Measurements from ENCODE around the gene DNLZ. TPM values are rescaled to one million over a fixed set of nuclear protein-coding genes. Genes with fewer than 3 reads are reported as not detected.

Gene DNLZ
- total RNA-seq, 1 experiment from 2014 or later = 22.5 TPM

DNA sequence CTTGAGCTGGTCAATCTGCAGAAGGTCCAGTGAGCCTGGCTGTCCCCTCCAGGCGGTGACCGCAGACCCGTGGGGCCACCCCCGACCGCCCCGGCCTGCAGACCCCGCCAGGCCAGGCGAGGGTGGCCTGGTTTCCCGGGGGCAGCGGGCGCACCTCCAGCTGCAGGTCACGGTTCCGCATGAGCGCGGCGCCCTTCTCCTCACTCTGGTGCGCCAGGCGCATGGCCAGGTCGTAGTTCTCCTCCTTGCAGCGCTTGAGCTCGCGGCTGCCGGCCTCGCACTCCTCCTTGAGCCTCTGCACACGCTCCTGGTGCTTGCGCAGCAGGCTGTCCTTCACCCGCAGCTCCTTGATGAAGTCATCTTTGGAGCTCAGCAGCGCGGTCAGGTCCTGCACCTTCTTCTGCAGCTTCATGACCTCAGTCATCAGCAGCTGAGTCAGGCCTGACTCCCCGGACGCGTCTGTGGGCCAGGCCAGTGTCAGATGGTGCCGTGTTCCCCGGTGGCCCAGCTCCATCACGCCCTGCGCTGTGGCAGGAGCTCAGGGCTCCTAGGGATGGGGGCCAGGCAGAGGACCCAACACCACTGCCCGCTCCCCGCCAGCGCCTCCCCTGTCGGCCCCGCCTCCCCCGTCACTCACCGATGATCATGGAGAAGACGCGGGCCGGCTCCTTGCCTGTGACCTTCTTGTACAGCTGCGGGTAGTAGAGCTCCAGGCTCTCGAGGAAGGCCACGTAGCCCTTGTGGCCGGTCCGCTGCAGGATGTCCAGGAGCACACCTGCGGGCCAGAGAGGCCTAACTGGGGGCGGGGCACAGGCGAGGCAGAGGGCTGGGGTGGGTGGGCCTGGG is 7.4 kb upstream of the DNLZ start:
- Mint-ChIP-seq H3K27me3 (ENCODE audit: unreplicated experiment) (no peaks in the 10 kb centered on the region), H3K27ac (ENCODE audit: unreplicated experiment) (no peak overlapping the region), H3K36me3 (ENCODE audit: insufficient read depth, unreplicated experiment) (peaks cover 11% of the 10 kb centered on the region), H3K9me3 (ENCODE audit: low read depth, unreplicated experiment) (no peaks in the 10 kb centered on the region), H3K4me1 (ENCODE audit: low read depth, unreplicated experiment) (no peaks in the 10 kb centered on the region), H3K4me3 (ENCODE audit: low read depth, unreplicated experiment) (no peak overlapping the region)
- DNase-seq = no peak
- BruUV-seq (replicated peaks) = no TSS peak
- intact Hi-C loops (cut with micrococcal nuclease; ENCODE audit: unreplicated experiment) = no loop called here
- CTCF ChIA-PET = no interaction called here
- TF ChIP-seq, protein P1, sequence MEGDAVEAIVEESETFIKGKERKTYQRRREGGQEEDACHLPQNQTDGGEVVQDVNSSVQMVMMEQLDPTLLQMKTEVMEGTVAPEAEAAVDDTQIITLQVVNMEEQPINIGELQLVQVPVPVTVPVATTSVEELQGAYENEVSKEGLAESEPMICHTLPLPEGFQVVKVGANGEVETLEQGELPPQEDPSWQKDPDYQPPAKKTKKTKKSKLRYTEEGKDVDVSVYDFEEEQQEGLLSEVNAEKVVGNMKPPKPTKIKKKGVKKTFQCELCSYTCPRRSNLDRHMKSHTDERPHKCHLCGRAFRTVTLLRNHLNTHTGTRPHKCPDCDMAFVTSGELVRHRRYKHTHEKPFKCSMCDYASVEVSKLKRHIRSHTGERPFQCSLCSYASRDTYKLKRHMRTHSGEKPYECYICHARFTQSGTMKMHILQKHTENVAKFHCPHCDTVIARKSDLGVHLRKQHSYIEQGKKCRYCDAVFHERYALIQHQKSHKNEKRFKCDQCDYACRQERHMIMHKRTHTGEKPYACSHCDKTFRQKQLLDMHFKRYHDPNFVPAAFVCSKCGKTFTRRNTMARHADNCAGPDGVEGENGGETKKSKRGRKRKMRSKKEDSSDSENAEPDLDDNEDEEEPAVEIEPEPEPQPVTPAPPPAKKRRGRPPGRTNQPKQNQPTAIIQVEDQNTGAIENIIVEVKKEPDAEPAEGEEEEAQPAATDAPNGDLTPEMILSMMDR (IDR thresholded peaks at IDR 0.05; ENCODE audit: unreplicated experiment) = no peak

DNA sequence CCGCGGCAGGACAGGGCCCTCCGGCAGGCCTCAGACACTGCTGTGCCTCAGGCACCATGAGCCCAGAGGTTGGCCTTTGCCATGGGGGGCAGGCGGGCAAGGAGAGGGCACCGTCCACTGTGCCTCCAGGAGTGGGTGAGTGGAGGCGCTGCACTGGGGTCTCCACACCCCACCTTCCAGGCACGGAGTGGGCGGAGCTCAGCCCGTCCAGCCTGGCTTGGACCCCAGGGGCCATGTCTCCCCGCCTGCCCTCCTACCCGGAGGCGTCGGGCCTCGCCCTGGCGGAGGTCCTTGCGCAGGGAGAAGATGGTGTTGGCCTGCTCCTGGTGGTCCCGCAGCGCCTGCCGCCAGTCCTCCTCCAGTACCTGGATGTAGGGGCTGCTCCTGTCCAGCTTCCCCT is 6.5 kb upstream of the DNLZ start:
- no peak for DNase-seq
- H3K9me3 Mint-ChIP-seq (ENCODE audit: low read depth, unreplicated experiment) = no peaks in the 10 kb centered on the region
- no peak overlapping the region for H3K27ac Mint-ChIP-seq (ENCODE audit: unreplicated experiment)
- no TSS peak for BruUV-seq (replicated peaks)
- peaks cover 11% of the 10 kb centered on the region for H3K36me3 Mint-ChIP-seq (ENCODE audit: insufficient read depth, unreplicated experiment)
- intact Hi-C loops (cut with micrococcal nuclease; ENCODE audit: unreplicated experiment) = no loop called here
- TF ChIP-seq, protein P1 (IDR thresholded peaks at IDR 0.05; ENCODE audit: unreplicated experiment) = no peak
- no peaks in the 10 kb centered on the region for H3K4me1 Mint-ChIP-seq (ENCODE audit: low read depth, unreplicated experiment)
- CTCF ChIA-PET = no interaction called here
- H3K4me3 Mint-ChIP-seq (ENCODE audit: low read depth, unreplicated experiment) = no peak overlapping the region
- H3K27me3 Mint-ChIP-seq (ENCODE audit: unreplicated experiment) = no peaks in the 10 kb centered on the region

DNA sequence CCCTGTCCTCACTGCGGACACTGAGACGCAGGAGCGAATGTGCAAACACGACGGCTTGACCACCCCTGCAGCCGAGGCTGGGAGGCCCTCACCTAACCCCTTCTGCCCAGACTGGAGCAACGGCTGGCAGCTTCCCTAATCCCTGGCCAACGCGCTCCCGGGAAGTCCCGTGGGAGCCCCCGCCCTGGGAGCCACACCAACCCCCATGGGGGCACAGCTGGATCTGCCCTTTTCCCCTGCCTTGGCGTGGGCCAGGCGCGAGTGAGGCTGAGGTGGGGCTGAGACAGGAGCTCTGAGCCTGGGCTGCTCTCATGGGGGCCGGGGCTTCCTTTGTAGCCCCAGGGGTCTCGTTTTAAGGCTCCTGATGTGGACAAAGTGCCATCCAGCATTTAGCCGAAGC is 4.6 kb upstream of the DNLZ start:
- Mint-ChIP-seq H3K9me3 (ENCODE audit: low read depth, unreplicated experiment) (no peaks in the 10 kb centered on the region), H3K36me3 (ENCODE audit: insufficient read depth, unreplicated experiment) (peaks cover 18% of the 10 kb centered on the region), H3K27ac (ENCODE audit: unreplicated experiment) (no peak overlapping the region), H3K4me1 (ENCODE audit: low read depth, unreplicated experiment) (no peaks in the 10 kb centered on the region), H3K27me3 (ENCODE audit: unreplicated experiment) (no peaks in the 10 kb centered on the region), H3K4me3 (ENCODE audit: low read depth, unreplicated experiment) (no peak overlapping the region)
- CTCF ChIA-PET = no interaction called here
- BruUV-seq (replicated peaks) = no TSS peak
- intact Hi-C loops (cut with micrococcal nuclease; ENCODE audit: unreplicated experiment) = no loop called here
- TF ChIP-seq, protein P1 (IDR thresholded peaks at IDR 0.05; ENCODE audit: unreplicated experiment) = no peak
- no peak for DNase-seq

DNA sequence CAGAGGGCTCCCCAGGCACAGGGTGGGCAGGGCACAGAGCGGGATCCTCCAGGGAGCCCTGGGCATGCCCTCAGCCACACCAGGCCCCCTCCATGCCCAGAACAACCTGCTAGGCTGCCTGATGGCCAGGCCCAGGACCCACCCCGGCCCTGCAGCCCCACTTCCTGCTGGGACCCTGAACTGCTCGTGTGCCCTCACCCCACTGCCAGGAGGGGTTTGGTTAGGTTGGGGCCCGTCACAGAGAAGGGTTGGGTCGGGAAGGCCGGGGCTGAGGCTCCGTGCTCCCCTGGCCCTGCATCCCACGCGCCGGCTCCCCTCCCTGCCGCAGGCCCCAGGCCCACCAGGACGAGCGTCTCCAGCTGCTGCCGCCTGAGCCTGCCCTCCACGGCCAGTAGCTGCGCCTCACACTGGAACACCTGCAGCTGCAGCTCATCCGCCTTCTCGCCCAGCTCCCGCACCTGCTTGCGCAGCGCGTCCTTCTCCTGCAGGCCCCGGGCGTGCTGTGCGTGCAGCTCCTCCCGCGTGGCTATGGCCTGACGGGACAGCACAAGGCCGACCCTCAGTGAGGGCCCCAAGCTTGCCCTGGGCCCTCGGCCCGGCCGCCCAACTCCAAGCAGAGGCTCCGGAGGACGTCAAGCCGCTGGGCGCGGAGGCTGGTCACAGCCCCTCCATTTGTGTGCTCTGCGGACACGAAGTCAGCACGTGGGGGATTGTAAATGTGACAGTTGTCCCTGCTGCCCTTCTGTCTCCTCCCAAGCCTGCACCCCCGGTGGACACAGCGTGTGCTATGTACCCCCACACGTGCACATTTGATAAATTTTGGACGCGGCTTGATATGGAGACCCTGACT is 4.0 kb upstream of the DNLZ start:
- TF ChIP-seq, protein P1 (IDR thresholded peaks at IDR 0.05; ENCODE audit: unreplicated experiment) = no peak
- no peak for DNase-seq
- H3K4me1 Mint-ChIP-seq (ENCODE audit: low read depth, unreplicated experiment) = no peaks in the 10 kb centered on the region
- H3K9me3 Mint-ChIP-seq (ENCODE audit: low read depth, unreplicated experiment) = no peaks in the 10 kb centered on the region
- CTCF ChIA-PET = no interaction called here
- no peak overlapping the region for H3K27ac Mint-ChIP-seq (ENCODE audit: unreplicated experiment)
- intact Hi-C loops (cut with micrococcal nuclease; ENCODE audit: unreplicated experiment) = no loop called here
- no peak overlapping the region for H3K4me3 Mint-ChIP-seq (ENCODE audit: low read depth, unreplicated experiment)
- H3K27me3 Mint-ChIP-seq (ENCODE audit: unreplicated experiment) = no peaks in the 10 kb centered on the region
- H3K36me3 Mint-ChIP-seq (ENCODE audit: insufficient read depth, unreplicated experiment) = peaks cover 22% of the 10 kb centered on the region
- BruUV-seq (replicated peaks) = no TSS peak
